ENCODE data around the gene APOH.

DNA sequence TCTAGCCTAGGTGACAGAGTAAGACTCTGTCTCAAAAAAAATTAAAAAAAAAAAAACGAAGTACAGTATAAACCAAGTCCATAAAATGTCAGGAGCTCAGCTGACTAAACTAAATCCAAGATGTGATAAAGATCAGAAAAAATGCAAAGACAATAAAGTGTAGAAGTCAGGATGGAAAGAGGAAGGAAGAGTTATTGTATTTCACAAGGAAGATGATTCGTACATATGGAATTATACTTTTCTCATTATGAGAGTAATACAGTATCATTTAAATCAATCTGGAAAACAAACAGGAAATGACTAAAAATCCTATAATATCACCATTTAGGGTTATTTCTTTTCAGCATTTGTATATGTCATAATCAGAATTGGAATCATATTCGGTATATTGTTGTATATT lies 11.4 kb upstream of the APOH start:
- TF ChIP-seq, protein P1, sequence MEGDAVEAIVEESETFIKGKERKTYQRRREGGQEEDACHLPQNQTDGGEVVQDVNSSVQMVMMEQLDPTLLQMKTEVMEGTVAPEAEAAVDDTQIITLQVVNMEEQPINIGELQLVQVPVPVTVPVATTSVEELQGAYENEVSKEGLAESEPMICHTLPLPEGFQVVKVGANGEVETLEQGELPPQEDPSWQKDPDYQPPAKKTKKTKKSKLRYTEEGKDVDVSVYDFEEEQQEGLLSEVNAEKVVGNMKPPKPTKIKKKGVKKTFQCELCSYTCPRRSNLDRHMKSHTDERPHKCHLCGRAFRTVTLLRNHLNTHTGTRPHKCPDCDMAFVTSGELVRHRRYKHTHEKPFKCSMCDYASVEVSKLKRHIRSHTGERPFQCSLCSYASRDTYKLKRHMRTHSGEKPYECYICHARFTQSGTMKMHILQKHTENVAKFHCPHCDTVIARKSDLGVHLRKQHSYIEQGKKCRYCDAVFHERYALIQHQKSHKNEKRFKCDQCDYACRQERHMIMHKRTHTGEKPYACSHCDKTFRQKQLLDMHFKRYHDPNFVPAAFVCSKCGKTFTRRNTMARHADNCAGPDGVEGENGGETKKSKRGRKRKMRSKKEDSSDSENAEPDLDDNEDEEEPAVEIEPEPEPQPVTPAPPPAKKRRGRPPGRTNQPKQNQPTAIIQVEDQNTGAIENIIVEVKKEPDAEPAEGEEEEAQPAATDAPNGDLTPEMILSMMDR (IDR thresholded peaks at IDR 0.05) = no peak
- TF ChIP-seq EP300 (IDR thresholded peaks at IDR 0.05; ENCODE audit: low read depth) = no peak
